CD14-positive monocyte (primary cell): ENCODE results near the gene SYPL2. TPM values are rescaled to one million over a fixed set of nuclear protein-coding genes. Genes with fewer than 3 reads are reported as not detected.

Experiments
- DNase-seq, 3 donors: peaks; one replicate each; pipeline ENCODE4 v3.0.0-alpha.2; 2011 to 2022
- H2AFZ ChIP-seq: 2 replicates; pipeline ENCODE4 v1.6.0; 2012; ENCODE audit warnings: mild to moderate bottlenecking, low read depth, low read length, inconsistent platforms; ENCODE audit not compliant: insufficient read depth, poor library complexity, severe bottlenecking
- H3K27ac ChIP-seq, 2 donors: 1 replicate in 1 of 2; 2 replicates in 1 of 2; pipeline ENCODE4 v1.5.1; 2012 to 2013; ENCODE audit warnings: low read length in 2 of 2, control low read depth in 1 of 2, inconsistent platforms in 1 of 2, low read depth in 1 of 2, mild to moderate bottlenecking in 1 of 2
- H3K27me3 ChIP-seq, 2 donors: one replicate each; pipeline versions ENCODE4 v1.6.0 to v1.6.1; 2011 to 2013; ENCODE audit warnings: low read length in 2 of 2; ENCODE audit not compliant: control insufficient read depth in 2 of 2, insufficient read depth in 2 of 2
- H3K36me3 ChIP-seq, 2 donors: replicated peaks in 1 of 2; 1 replicate in 1 of 2; 2 replicates in 1 of 2; pipeline versions ENCODE4 v1.5.1 to v1.6.1; 2012 to 2013; ENCODE audit warnings: low read length in 2 of 2, control low read depth in 1 of 2, inconsistent platforms in 1 of 2, mild to moderate bottlenecking in 1 of 2; ENCODE audit not compliant: insufficient read depth in 2 of 2, control insufficient read depth in 1 of 2
- H3K4me1 ChIP-seq, 2 donors: 1 replicate in 1 of 2; 2 replicates in 1 of 2; pipeline versions ENCODE4 v1.5.1 to v1.6.1; 2012 to 2013; ENCODE audit warnings: low read length in 2 of 2, control low read depth in 1 of 2, inconsistent platforms in 1 of 2, mild to moderate bottlenecking in 1 of 2, moderate library complexity in 1 of 2; ENCODE audit not compliant: insufficient read depth in 2 of 2, control insufficient read depth in 1 of 2
- H3K4me2 ChIP-seq: replicated peaks from 2 replicates; pipeline ENCODE3; 2012; ENCODE audit warnings: low read length, moderate library complexity, mild to moderate bottlenecking; ENCODE audit not compliant: poor library complexity, severe bottlenecking; ENCODE audit errors: extremely low read depth
- H3K4me3 ChIP-seq, 3 experiments: fragments of 200-600 bp in 1 of 3; sonication (generic) in 1 of 3; replicated peaks in 1 of 3; 1 replicate in 2 of 3; 2 replicates in 1 of 3; pipeline ENCODE4 v1.5.1; 2011 to 2013; ENCODE audit warnings: low read length in 3 of 3, mild to moderate bottlenecking in 3 of 3, control low read depth in 2 of 3, low read depth in 2 of 3, inconsistent platforms in 1 of 3, moderate library complexity in 1 of 3
- H3K79me2 ChIP-seq: 2 replicates; pipeline ENCODE4 v1.6.0; 2012; ENCODE audit warnings: mild to moderate bottlenecking, control low read depth, inconsistent platforms, low read length, moderate library complexity; ENCODE audit not compliant: insufficient read depth
- H3K9ac ChIP-seq: 2 replicates; pipeline ENCODE4 v1.6.0; 2017; ENCODE audit warnings: low read length, mild to moderate bottlenecking; ENCODE audit not compliant: insufficient read depth, poor library complexity, severe bottlenecking
- H3K9me3 ChIP-seq, 2 donors: replicated peaks in 1 of 2; 1 replicate in 1 of 2; 2 replicates in 1 of 2; pipeline versions ENCODE4 v1.5.1 to v1.6.1; 2012 to 2013; ENCODE audit warnings: low read length in 2 of 2, control low read depth in 1 of 2; ENCODE audit not compliant: control insufficient read depth in 1 of 2, insufficient read depth in 1 of 2
- H4K20me1 ChIP-seq: 2 replicates; pipeline ENCODE4 v1.6.0; 2012; ENCODE audit warnings: mild to moderate bottlenecking, low read length, control low read depth, moderate library complexity; ENCODE audit not compliant: insufficient read depth
- H3K27ac Mint-ChIP-seq, 7 donors: one replicate each; pipeline ENCODE4 v1.8.0; 2020; ENCODE audit warnings: mild to moderate bottlenecking in 7 of 7, mixed read lengths in 7 of 7, moderate library complexity in 6 of 7, inconsistent platforms in 2 of 7
- H3K27me3 Mint-ChIP-seq, 3 donors: one replicate each; pipeline ENCODE4 v1.8.0; 2021 to 2022; ENCODE audit warnings: low read depth in 3 of 3, mild to moderate bottlenecking in 3 of 3, mixed read lengths in 3 of 3, moderate library complexity in 3 of 3, inconsistent platforms in 1 of 3
- H3K36me3 Mint-ChIP-seq, 2 donors: one replicate each; pipeline ENCODE4 v1.8.0; 2020; ENCODE audit warnings: mixed read lengths in 2 of 2, inconsistent platforms in 1 of 2, mild to moderate bottlenecking in 1 of 2
- H3K4me1 Mint-ChIP-seq: one replicate; pipeline ENCODE4 v1.8.0; 2020; ENCODE audit warnings: mild to moderate bottlenecking, mixed read lengths
- H3K4me3 Mint-ChIP-seq, 2 donors: one replicate each; pipeline ENCODE4 v1.8.0; 2020; ENCODE audit warnings: mild to moderate bottlenecking in 2 of 2, mixed read lengths in 2 of 2, moderate library complexity in 1 of 2
- H3K9me3 Mint-ChIP-seq, 7 donors: one replicate each; pipeline ENCODE4 v1.8.0; 2020 to 2022; ENCODE audit warnings: mixed read lengths in 7 of 7, mild to moderate bottlenecking in 6 of 7, moderate library complexity in 6 of 7, inconsistent platforms in 2 of 7
- WGBS: methylation state at CpG from one replicate; pipeline ENCODE4 v1.1.5; 2013; ENCODE audit warnings: missing lambda C conversion rate; ENCODE audit not compliant: insufficient coverage; 5-methylcytosine and 5-hydroxymethylcytosine counted together
- intact Hi-C, 2 donors: fragments of 100-400 bp; cut with micrococcal nuclease; formaldehyde crosslinking; loops; one replicate each; pipeline versions ENCODE4 v1.15.0 to v1.15.1; 2023
- polyA plus RNA-seq, 3 donors: library from polyadenylated mRNA; depleted of rRNA in 1 of 3; unstranded in 2 of 3; stranded (reverse) in 1 of 3; fragments of 300-500 nt in 2 of 3; fragments of >200 nt in 1 of 3; fragmentation: Illumina TruSeq in 2 of 3; gene quantifications; 1 replicate in 2 of 3; 2 replicates in 1 of 3; pipeline ENCODE4 v1.2.3, GENCODE V29; 2012 to 2021
- TF ChIP-seq, protein P1 (sequence below): fragments of 200-600 bp; IDR thresholded peaks from one replicate; pipeline ENCODE4 v1.8.0; 2022; ENCODE audit warnings: antibody characterized with exemption, mild to moderate bottlenecking

SYPL2 gene
- polyA plus RNA-seq, 3 donors = 0.03 to 0.12 TPM; not detected in 1

DNA sequence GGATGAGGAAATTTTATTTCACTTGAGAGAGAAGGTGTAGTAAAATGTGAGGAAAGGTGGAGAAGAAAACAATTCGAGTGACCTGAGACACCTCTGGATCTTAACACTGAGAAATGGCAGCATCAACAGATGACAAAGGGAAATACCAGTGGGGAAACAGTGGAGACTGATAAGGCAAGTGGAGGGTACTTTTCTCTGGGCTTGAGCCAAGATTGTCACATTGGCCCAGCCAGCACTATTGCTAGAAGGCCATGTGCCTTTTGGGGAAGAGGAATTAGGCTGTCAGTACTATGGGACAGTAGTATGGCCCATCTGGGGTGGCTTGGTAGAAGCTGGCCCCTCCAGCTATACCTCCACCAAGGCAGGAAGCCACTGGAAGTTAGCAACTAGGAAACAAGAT lies 8.4 kb downstream of the SYPL2 start:
- no peaks in the 10 kb centered on the region for H3K79me2 ChIP-seq
- H3K36me3 Mint-ChIP-seq = no peaks in the 10 kb centered on the region
- H3K36me3 ChIP-seq = no peaks in the 10 kb centered on the region
- H3K4me1 Mint-ChIP-seq = peaks cover 18% of the 10 kb centered on the region
- peaks cover 49 to 57% (median 51%) of the 10 kb centered on the region in 3 donors for H3K27me3 Mint-ChIP-seq
- intact Hi-C loops = no loop called here
- no peak for DNase-seq
- 50% methylated on average over 1 of the region's 1 CpG for WGBS
- no peak overlapping the region for H3K9ac ChIP-seq
- TF ChIP-seq, protein P1, sequence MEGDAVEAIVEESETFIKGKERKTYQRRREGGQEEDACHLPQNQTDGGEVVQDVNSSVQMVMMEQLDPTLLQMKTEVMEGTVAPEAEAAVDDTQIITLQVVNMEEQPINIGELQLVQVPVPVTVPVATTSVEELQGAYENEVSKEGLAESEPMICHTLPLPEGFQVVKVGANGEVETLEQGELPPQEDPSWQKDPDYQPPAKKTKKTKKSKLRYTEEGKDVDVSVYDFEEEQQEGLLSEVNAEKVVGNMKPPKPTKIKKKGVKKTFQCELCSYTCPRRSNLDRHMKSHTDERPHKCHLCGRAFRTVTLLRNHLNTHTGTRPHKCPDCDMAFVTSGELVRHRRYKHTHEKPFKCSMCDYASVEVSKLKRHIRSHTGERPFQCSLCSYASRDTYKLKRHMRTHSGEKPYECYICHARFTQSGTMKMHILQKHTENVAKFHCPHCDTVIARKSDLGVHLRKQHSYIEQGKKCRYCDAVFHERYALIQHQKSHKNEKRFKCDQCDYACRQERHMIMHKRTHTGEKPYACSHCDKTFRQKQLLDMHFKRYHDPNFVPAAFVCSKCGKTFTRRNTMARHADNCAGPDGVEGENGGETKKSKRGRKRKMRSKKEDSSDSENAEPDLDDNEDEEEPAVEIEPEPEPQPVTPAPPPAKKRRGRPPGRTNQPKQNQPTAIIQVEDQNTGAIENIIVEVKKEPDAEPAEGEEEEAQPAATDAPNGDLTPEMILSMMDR = no peak
- no peak overlapping the region for H3K4me3 ChIP-seq
- no peak overlapping the region for H3K27ac ChIP-seq
- H4K20me1 ChIP-seq = no peaks in the 10 kb centered on the region
- no peak overlapping the region for H3K27ac Mint-ChIP-seq
- H3K9me3 ChIP-seq = peaks cover 0 to 4% of the 10 kb centered on the region in 2 donors
- no peak overlapping the region for H2AFZ ChIP-seq
- H3K9me3 Mint-ChIP-seq = peaks cover 0 to 4% (median 0%) of the 10 kb centered on the region in 7 donors
- no peak overlapping the region for H3K4me2 ChIP-seq
- peaks cover 19 to 33% of the 10 kb centered on the region in 2 donors for H3K27me3 ChIP-seq
- H3K4me3 Mint-ChIP-seq = no peak overlapping the region
- H3K4me1 ChIP-seq = peaks cover 13 to 14% of the 10 kb centered on the region in 2 donors

DNA sequence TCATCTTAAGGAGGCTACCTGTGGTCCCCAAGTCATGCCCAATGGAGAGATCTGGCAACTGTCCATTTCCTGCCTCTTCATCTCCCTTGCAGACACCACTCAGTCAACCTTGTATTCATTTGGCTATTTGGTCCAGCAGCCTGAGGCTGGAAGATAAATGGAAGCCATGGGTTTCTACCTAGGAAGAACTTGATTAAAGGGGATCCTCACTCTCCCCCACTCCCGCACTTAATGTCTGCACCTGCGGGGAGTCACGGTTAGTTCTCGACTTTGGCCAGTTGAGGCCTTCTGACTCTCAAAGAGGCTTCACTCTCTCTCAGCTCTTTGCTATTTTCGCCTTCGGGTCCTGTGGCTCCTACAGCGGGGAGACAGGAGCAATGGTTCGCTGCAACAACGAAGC lies 8.9 kb downstream of the SYPL2 start:
- no peak overlapping the region for H3K4me3 Mint-ChIP-seq
- peaks cover 48 to 56% (median 48%) of the 10 kb centered on the region in 3 donors for H3K27me3 Mint-ChIP-seq
- Histone ChIP-seq H3K4me3 (no peak overlapping the region), H4K20me1 (no peaks in the 10 kb centered on the region), H3K36me3 (no peaks in the 10 kb centered on the region), H3K4me2 (no peak overlapping the region), H3K9me3 (peaks cover 0 to 3% of the 10 kb centered on the region in 2 donors), H2AFZ (no peak overlapping the region), H3K9ac (no peak overlapping the region), H3K4me1 (peaks cover 13 to 14% of the 10 kb centered on the region in 2 donors), H3K79me2 (no peaks in the 10 kb centered on the region), H3K27ac (no peak overlapping the region), H3K27me3 (peaks cover 14 to 29% of the 10 kb centered on the region in 2 donors)
- H3K36me3 Mint-ChIP-seq = no peaks in the 10 kb centered on the region
- WGBS = 86% methylated on average over 9 of the region's 9 CpGs
- TF ChIP-seq, protein P1 = no peak
- intact Hi-C loops = no loop called here
- H3K9me3 Mint-ChIP-seq = peaks cover 0 to 4% (median 0%) of the 10 kb centered on the region in 7 donors
- peaks cover 18% of the 10 kb centered on the region for H3K4me1 Mint-ChIP-seq
- H3K27ac Mint-ChIP-seq = no peak overlapping the region
- no peak for DNase-seq
